ENCODE results near the gene POLD3.
"Not testable (repeated sequence)": the region's sequence is repeated elsewhere in the genome, so short reads cannot be mapped to it uniquely, and the experiment has no call there.

The POLD3 gene

DNA sequence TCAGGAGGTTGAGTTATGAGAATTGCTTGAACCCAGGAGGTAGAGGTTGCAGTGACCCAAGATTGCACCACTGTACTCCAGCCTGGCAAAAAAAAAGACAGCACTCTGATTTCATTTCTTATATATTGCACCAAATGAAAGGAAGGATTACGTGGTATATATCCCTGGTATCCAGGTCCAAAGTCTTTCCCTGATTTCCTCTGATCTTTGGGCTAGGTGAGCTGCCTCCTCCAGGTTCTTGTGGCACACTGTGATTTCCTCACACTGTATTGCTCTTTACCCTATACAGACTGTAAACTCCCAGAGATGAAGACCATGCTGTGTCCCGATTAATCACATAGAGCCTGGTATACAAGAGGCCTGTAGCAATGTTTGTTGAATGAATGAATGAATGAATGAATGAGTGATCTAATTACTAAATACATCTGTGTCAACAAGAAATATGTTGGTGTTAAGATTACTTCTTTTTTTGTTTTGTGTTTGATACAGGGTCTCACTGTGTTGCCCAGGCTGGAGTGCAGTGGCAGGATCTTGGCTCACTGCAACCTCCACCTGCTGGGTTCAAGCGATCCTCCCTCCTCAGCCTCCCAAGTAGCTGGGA is 9.3 kb upstream of the POLD3 start:
- no peak for FAIRE-seq

DNA sequence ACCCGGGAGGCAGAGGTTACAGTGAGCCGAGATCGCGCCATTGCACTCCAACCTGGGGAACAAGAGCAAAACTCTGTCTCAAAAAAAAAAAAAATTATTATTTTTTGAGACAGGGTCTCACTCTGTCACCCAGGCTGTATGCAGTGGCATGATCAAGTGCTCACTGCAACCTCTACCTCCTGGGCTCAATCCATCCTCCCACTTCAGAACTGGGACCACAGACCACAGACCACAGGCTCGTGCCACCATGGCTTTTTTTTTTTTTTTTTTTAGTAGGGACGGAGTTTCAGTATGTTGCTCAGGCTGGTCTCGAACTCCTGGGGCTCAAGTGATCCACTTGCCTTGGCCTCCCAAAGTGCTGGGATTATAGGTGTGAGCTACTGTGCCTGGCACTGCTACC is 1.9 kb upstream of the POLD3 start:
- FAIRE-seq = not testable (repeated sequence)

DNA sequence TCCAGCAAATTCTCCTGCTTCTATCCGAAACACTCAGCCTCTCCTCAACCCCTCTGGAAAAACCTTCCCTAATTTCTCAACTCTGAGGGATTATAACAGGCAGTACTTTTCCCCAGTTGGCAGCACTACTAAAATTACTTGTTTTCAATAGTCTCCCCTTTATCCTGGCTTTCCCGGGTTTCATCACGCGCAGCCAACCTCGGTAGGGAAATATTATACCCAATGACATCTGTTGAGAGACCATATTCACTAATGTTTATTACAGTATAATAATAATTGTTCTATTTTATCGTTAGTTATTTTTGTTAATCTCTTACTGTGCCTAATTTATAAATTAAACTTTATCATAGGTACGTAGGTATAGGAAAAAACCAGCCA is 330 bp upstream of the POLD3 start:
- FAIRE-seq = no peak

DNA sequence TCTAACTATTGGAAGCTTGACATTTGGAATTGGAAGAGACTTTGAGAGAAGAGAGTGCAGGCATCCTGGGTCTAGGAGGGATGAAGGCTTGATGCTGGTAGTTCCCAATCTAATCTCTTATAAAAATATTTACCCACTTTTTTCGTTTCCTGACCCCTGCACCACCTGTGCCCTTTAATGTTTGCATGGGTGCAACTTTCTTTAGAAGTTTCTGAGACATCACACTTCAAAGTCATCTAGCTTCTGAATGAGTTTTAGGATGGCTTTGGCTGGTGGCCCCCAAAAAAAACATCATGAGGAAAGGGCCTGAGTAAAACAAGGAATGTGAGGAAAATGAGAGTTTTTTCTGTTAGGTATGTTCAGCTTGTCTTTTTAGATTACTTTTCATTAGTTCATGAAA is 1.1 kb downstream of the POLD3 start:
- FAIRE-seq = no peak

DNA sequence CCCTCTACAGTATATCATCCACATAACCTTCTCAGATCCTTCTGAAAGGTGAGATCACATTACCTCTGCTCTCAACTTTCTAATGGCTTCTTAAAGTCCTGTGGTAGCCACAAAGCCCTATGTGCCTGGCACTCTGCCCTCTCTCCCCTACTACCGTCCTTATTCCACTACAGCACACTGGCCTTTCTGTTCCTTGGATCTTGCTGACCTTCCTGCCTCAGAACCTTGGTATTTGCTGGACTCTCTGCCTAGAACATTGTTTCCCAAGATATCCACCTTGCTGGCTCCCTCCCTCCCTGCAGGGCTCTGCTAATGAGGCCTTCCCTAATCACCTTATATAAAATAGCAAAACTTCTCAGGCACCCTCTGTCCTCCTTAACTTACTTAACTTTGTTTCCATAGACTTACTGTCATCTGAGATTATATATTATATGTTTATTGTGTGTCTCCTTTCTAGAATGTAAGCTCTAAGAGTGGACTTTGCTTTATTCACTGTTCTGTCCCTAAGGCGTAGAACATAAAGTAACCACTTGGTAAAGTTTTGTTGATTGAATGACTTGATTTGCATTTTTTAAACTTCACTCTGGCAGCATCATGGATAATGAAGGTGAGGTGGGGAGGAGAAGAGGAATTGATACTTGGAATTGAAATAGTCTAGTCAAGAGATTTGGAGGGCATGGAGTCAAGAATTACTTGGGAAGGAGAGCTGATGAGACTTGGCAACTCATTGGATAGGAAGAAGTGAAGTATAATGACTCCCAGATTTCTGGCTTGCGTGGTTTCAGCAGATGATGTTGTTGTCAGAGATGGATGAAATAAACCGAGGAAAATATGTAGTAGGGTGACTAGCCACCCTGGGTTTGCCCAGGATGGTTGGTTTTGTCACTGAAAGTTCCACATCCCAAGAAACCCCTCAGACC is 10.5 kb downstream of the POLD3 start:
- FAIRE-seq = no peak

DNA sequence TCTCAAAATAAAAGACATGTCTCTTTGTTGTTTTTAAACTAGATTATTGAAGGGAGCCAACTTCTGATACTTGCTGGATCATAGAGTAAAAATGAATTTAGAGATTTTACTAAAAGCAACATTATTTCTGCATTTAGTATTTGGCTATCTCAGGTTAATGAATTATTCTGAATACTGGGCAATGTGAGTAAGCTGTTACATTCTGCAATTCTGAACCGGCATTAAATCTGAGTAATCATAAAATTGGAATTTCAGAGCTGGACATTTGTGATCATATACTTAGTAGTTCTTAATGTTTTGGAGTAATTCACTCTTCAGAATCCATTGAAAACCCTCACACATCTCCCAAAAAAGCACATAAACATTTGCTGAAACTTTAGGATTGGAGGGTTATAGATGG is 11.5 kb downstream of the POLD3 start:
- FAIRE-seq = no peak

DNA sequence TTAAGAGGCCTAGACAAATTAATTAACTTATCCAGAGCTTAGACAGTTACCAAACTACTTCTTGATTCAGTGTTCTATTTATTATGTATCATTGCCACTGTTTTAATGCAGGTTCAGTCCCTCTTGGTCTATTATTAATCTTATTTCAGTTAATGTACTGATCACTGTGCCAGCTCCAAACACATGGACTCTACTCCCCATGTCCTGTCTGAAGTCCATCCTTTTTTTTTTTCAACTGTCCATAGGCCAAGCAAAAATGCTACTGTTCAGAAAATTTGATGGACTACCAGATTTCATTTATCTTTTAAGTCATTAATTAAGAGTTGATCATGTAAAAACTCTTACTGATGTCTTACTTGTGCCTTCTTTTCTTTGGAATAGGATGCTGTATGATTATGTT is 11.9 kb downstream of the POLD3 start:
- FAIRE-seq = no peak

DNA sequence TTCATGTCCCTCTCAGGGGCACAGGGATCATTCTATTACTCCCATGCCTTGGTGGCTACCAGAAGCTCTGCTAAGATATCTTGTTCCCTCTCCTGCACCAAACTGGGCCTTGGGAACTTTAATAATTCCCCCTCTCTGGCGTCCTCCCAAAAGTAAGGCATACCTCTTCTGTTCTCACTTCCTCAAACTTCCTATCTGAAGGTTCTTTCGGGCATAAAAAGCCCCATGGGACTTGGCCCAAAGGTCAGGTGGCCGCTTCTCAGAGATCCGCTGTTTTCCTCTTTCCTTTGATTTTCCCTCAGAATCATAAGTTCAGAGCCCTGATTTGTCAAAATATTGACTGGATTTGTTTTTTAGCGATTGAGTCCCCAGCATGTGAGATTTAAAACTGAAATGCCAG is 13.0 kb downstream of the POLD3 start:
- FAIRE-seq = no peak

DNA sequence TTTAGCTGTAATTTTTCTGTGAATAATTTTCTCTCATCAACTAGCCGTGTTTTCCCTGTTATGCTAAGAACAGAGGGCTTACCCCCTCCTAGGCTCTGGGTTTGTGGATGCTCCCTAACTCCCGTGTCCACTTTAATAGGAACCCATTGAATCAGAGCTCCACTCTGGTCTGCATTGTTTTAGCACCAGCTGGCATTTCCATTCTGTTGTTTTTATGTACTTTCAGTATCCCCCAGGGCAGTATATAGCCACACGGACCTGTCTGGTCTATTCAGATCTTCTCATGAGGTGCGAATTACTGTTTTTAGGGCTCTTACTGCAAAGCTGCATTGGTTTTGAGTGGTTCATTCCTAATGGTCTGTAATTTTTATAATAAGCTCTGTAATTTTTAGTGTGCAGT is 16.0 kb downstream of the POLD3 start:
- no peak for FAIRE-seq

DNA sequence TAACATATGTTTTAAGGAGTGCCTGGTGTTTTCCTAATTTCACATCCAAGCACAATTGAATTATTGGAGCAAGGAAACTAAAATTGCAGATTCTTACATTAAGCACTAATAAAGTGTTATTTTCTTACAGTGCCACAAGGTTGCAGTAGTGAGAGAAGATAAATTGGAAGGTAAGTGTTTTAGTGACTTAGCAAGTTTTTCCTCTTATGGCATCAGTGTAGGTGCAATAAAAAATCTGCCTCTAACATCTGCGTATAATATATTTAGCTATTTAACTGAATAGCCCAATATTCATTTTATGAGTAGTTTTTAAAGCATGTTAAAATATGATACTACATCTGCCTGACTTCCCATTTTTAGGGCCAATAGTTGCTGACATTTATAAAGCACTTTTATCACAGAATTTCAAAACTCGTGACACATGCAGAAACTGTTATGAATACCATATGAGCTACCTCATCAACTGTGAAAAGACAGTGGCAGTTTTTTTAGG is 19.0 kb downstream of the POLD3 start:
- FAIRE-seq = peak; percentile 90

DNA sequence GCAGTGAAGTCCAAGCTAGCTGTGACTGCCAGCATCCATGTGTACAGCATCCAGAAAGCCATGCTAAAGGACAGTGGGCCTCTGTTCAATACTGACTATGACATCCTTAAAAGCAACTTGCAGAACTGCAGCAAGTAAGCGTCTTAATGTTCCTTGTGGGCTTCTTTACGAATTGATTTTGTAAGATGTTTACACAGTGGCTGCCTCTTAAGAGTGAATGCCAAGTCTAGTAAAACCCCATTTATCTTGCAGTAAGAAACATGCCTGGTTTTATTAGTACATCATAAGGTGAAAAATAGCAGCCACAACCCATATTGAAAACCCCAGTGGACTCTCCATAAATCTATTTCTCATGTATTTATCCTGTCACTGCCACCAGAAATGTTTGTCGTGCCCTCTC is 20.5 kb downstream of the POLD3 start:
- FAIRE-seq = no peak

DNA sequence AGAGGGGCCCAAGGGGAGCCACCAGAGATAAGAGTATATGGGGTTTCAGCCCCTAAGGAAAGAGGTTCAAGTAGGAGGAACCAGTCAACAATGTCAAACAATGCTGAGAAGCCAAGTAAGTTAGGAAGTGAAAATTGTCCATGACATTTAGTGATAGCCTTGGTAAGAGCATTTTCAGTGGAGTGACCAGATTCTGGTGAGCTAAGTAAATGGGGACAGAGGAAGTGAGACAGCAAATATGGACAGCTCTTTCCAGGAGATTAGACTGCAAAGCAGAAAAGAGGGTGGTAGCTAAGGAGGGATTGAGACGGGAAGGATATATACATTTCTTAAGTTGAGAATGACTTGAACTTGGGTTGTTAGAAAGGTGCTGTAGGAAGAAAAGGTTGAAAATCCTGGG is 22.9 kb downstream of the POLD3 start:
- no peak for FAIRE-seq

DNA sequence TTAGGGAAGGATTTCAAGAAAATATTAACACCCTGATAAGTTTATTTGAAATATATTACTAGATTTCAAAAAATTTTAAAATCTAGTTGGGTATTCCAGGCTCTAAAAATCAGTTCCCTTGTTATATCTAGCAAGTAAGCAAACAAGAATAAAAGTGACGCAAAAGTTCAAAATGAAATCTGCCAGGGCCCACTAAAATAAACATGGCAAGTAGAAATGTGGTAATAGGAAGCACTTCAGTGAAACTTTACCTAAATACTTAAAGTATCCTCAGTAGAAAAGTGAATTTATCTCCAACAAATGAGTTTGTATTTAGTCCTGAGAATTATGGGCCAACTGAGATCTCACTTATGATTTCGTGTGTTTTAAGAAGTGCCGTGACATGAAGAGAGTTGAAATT is 23.6 kb downstream of the POLD3 start:
- FAIRE-seq = no peak

DNA sequence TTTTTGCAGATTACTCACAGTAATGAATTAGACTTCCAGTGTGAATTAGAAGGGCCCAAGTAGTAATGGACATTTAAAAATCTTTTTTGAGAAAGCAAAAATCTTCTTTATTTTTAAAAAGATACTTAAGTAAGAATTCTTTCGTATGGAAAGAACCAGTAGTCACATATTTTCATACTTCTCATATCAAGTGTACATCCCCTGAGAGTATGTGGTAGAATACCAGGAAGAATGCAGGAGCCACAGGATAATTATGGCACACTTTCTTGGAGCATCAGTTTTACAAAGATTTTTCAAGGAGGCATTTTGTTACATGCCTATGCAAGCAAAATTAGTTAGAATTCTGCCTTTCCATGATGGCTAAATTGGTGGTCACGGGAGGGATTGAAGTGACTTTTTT is 28.1 kb downstream of the POLD3 start:
- FAIRE-seq = no peak

DNA sequence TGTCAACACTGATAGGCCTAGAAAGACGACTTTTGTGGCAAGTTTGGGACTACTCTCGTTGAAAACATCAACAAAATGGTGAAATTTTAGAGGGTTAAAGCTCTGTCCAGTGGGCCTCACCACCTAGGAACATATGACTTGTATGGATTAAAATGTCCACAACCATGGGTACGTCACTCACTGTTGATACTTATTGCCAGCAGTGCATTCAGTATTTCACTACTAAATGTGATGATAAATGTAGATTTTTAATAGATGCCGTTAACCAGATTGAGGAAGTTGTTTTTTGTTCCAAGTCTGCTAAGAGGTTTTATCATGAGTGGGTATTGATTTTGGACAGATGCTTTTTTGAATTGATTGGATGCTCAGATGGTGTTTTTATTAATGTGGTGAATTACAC is 33.7 kb downstream of the POLD3 start:
- FAIRE-seq = no peak

DNA sequence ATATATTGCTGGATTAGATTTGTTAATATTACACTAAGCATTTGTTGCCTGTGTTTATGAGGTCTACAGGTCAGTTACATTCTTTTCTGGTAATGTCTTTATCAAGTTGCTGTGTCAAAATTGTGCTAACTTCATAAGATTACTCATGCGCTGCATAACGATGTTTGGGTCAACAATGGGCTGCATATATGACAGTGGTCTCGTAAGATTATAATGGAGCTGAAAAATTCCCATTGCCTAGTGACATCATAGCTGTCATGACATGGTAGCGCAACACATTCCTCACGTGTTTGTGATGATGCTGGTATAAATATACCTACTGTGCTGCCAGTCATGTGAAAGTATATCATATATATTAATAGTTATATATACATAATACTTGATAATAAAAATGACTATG is 34.2 kb downstream of the POLD3 start:
- FAIRE-seq = no peak

DNA sequence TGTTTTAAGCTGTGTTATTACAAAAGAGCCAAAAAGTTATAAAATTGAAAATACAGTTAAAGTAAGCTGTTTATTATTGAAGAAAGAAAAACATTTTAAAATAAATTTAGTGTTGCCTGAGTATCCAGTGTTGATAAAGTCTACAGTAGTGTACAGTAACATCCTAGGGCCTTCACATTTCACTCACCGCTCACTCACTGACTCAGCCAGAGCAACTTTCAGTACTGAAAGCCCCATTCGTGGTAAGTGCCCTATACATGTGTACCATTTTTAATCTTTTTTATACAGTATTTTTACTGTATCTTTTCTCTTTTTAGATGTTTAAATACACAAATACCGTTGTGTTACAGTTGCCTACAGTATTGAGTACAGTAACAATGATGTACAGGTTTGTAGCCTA is 35.0 kb downstream of the POLD3 start:
- FAIRE-seq = peak; percentile 45

DNA sequence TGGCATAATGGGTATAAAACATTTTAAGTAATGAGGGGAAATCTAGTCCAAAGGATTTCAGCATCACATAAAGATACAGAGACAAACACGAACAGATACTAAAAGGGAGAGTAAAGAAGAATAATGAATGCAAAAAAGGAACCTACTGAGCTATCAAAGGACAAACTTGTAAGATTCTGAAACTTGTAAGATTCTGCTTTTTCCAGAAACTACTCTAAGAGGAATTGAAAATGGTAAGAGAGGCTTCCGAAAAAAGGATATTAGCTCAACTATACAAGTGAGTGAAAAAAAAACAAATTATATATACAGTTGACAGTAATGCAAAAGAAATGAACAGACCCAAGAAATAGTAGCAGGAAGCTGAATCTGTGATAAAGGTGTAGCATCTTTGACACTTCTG is 37.7 kb downstream of the POLD3 start:
- no peak for FAIRE-seq

DNA sequence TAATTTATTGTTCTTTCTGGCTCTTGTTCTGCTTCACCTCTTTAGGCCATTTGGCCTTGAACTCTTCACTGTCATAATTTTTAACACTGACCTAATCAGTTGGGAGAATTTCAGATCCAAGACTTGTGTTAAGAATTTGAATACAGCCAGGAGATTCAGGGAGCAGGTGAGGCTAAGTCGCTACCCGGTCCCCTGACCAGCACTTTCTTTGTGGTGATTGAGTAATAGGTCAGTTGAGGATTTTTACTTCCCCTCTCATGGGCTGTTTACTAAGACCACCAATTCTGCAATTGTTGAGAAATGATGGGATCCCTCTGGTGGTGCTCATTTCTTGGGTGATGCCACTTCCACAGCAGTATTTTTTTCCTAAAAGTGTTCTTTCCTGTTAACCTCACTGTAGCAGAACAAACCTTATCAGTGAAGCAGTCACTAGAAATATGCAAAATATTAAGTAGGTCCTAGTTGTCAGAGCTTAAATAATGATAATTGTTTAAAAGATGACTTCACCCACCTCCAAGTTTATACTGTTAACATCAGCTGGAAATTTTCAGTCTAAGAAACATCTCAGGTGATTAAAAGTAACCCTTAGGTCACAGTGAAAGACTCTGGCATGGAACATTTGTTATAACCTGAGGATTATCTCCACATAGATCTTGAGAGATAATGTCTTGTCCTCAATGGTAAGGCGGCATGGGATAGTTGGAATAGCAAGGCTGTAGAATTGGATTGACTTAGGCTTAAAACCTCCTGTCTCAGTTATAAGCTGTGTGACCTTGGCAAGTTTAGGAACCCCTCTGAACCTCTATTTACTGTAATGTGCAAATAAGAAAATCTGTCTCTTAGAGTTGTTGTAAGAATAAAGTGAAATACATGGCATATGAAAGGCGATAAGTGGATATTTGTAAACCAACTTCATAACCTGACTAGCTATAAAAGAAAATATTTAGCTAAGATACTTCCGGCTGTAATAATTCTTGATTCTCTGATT is 41.3 kb downstream of the POLD3 start:
- FAIRE-seq = no peak

DNA sequence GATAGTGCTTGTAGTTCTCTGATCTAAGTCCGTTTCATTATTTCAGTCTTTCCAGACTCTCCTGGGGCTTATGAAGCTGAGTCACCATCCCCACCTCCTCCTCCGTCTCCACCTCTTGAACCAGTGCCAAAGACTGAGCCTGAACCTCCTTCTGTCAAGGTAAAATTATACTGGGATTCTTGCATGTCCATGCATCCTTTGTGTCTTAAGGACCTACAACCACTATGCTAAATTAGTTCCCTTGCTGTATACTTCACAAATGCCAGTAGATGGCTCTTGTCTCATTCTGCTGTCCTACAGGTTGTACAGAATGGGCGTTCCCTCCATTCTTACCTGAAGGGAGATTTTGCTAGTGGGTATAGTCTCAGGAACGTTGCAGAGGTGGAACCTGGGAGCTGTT is 42.2 kb downstream of the POLD3 start:
- FAIRE-seq = no peak

DNA sequence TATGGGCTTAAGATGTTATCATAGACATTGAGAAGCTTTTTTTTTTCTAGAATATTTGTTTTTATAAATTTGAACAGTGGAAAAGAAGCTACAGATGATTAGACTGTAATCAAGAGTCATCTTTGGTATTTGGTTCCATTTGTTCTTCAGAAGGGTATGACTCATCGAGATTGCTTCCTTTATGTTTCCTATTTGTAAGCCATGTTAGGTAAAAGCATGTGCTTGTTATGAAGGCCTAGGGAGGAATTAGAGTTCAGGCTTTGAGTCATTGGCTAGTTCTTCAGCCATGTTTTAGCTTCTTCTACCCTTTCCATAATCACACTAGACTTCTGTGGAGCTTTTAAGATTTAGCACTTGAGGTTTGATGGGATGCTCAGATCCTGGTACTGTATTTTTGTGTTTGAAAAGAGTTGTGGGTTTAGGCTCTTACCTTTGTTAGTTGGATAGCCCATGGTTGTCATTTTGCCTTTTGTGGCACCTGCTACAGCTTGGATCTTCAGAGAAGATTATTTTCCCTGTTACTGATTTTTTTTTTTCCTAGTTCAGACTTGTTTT is 44.3 kb downstream of the POLD3 start:
- FAIRE-seq = no peak

DNA sequence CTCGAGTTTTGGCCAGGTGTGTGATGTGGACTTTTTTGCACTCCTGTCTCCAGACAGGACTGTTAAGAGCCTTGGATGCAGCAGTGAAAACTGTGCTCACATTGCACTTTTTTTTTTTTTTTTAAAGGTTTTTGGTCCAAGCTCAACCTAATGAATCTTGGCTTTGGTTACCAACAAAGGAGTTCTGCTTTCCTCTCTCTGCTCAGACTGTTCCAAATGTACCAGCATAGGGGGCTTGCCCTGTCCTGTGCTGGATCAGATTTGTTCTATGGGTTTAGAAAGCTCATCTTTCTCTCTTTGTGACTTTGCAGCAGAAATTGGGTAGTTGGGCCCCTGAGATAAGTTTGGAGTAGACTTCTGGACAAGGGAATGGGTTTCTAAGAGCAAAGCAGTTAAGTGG is 45.3 kb downstream of the POLD3 start:
- FAIRE-seq = no peak

DNA sequence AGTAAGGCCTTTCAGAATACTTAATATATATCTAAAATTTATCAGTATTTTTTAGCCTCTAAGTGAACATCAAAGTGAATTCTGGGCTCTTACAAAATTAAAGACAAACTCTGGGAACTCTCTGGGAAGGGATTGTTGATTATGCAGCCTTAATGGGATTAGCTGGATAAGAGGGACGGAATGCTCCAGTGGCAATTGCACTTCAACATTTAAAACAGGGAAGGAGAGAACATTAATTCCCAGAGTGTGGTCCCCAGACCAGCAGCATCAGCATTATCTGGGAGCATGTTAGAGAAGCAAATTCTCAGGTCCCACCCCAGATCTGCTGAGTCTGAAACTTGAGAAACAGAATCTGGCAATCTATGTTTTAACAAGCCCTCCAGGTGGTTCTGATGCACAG is 46.5 kb downstream of the POLD3 start:
- FAIRE-seq = no peak

All from endometrium (tissue), 2 donors.